ENCODE measurements around the gene PRR16. TPM values are rescaled to one million over a fixed set of nuclear protein-coding genes. Genes with fewer than 3 reads are reported as not detected.

Gene PRR16
- total RNA-seq, 2 experiments from 2014 or later: not detected

GRCh38 chr5:120591911-120592310, 127.8 kb downstream of the PRR16 start:
- Mint-ChIP-seq H3K4me1 (ENCODE audit: low read depth) (no peaks in the 10 kb centered on the region), H3K27ac (no peak overlapping the region), H3K27me3 (no peaks in the 10 kb centered on the region), H3K4me3 (no peak overlapping the region), H3K9me3 (peaks cover 4% of the 10 kb centered on the region), H3K36me3 (ENCODE audit: low read depth) (no peaks in the 10 kb centered on the region)
- no peak for DNase-seq
- CTCF ChIA-PET: no interaction called here
- ATAC-seq: no peak
- no peak for TF ChIP-seq CTCF (IDR thresholded peaks at IDR 0.05)
- POLR2A ChIA-PET: no interaction called here
- intact Hi-C loops (cut with micrococcal nuclease): no loop called here

DNA sequence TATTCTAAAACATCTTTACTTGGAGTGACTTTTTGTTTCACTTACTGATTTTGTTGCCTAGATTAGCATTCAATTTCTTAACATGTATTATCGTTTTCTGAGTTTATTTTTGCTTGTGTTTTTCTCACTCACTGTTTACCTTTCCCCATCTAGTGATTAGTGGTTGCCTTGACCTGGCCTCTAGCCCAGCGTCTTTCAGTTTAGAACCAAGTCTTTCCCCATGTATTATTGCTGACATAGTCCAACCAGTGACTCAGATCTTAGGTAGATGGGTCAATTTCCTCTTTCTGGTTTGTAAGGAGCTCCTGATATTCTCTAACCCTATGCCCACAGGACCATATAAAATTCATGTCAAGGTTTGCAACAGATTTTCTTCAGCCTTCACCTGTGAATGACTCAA, 135.5 kb downstream of the PRR16 start:
- Mint-ChIP-seq H3K4me3 (no peak overlapping the region), H3K4me1 (ENCODE audit: low read depth) (no peaks in the 10 kb centered on the region), H3K9me3 (peaks cover 13% of the 10 kb centered on the region), H3K27ac (no peak overlapping the region), H3K36me3 (ENCODE audit: low read depth) (no peaks in the 10 kb centered on the region), H3K27me3 (no peaks in the 10 kb centered on the region)
- ATAC-seq (no peak), DNase-seq (no peak)
- CTCF ChIA-PET: no interaction called here
- POLR2A ChIA-PET: no interaction called here
- TF ChIP-seq CTCF (IDR thresholded peaks at IDR 0.05): no peak
- intact Hi-C loops (cut with micrococcal nuclease): no loop called here

GRCh38 chr5:120600639-120601038, 136.5 kb downstream of the PRR16 start:
- Mint-ChIP-seq H3K27ac (no peak overlapping the region), H3K9me3 (peaks cover 10% of the 10 kb centered on the region), H3K27me3 (no peaks in the 10 kb centered on the region), H3K36me3 (ENCODE audit: low read depth) (no peaks in the 10 kb centered on the region), H3K4me1 (ENCODE audit: low read depth) (no peaks in the 10 kb centered on the region), H3K4me3 (no peak overlapping the region)
- ChIA-PET CTCF (no interaction called here), POLR2A (no interaction called here)
- DNase-seq: no peak
- ATAC-seq: no peak
- no peak for TF ChIP-seq CTCF (IDR thresholded peaks at IDR 0.05)
- intact Hi-C loops (cut with micrococcal nuclease): no loop called here

- ChIA-PET POLR2A (no interaction called here), CTCF (no interaction called here)
- Mint-ChIP-seq H3K36me3 (ENCODE audit: low read depth) (no peaks in the 10 kb centered on the region), H3K9me3 (peaks cover 10% of the 10 kb centered on the region), H3K4me1 (ENCODE audit: low read depth) (no peaks in the 10 kb centered on the region), H3K27me3 (no peaks in the 10 kb centered on the region), H3K4me3 (no peak overlapping the region), H3K27ac (no peak overlapping the region)
- intact Hi-C loops (cut with micrococcal nuclease): no loop called here
- DNase-seq: no peak
- ATAC-seq: no peak
- no peak for TF ChIP-seq CTCF (IDR thresholded peaks at IDR 0.05)
Observed at GRCh38 chr5:120602033-120602432, 137.9 kb downstream of the PRR16 start.

GRCh38 chr5:120604884-120605283, 140.8 kb downstream of the PRR16 start:
- DNase-seq: no peak
- ATAC-seq: no peak
- H3K4me3 Mint-ChIP-seq: no peak overlapping the region
- H3K27ac Mint-ChIP-seq: no peak overlapping the region
- intact Hi-C loops (cut with micrococcal nuclease): no loop called here
- TF ChIP-seq CTCF (IDR thresholded peaks at IDR 0.05): no peak
- ChIA-PET CTCF (no interaction called here), POLR2A (no interaction called here)
- H3K27me3 Mint-ChIP-seq: no peaks in the 10 kb centered on the region
- peaks cover 10% of the 10 kb centered on the region for H3K9me3 Mint-ChIP-seq
- no peaks in the 10 kb centered on the region for H3K4me1 Mint-ChIP-seq (ENCODE audit: low read depth)
- no peaks in the 10 kb centered on the region for H3K36me3 Mint-ChIP-seq (ENCODE audit: low read depth)
